GM12864 (cell line): ENCODE measurements around the gene SET.

Source experiments
- DNase-seq: peaks from one replicate; pipeline ENCODE4 v3.0.0-alpha.2; 2011; ENCODE audit warnings: low read depth
- H3K4me3 ChIP-seq: 2 replicates; pipeline ENCODE4 v1.5.1; 2011; ENCODE audit warnings: mild to moderate bottlenecking, low read depth, low read length, control low read depth
- TF ChIP-seq, protein P1 (sequence below): IDR thresholded peaks from 2 replicates; pipeline ENCODE4 v1.5.1; 2011; ENCODE audit warnings: low read depth, mild to moderate bottlenecking, moderate library complexity, low read length, control low read depth, inconsistent platforms; ENCODE audit errors: missing control alignments

Gene SET

GRCh38 chr9:128733256-128733655 is 44.2 kb downstream of the SET start:
- no peak for DNase-seq
- no peak overlapping the region for H3K4me3 ChIP-seq
- TF ChIP-seq, protein P1, sequence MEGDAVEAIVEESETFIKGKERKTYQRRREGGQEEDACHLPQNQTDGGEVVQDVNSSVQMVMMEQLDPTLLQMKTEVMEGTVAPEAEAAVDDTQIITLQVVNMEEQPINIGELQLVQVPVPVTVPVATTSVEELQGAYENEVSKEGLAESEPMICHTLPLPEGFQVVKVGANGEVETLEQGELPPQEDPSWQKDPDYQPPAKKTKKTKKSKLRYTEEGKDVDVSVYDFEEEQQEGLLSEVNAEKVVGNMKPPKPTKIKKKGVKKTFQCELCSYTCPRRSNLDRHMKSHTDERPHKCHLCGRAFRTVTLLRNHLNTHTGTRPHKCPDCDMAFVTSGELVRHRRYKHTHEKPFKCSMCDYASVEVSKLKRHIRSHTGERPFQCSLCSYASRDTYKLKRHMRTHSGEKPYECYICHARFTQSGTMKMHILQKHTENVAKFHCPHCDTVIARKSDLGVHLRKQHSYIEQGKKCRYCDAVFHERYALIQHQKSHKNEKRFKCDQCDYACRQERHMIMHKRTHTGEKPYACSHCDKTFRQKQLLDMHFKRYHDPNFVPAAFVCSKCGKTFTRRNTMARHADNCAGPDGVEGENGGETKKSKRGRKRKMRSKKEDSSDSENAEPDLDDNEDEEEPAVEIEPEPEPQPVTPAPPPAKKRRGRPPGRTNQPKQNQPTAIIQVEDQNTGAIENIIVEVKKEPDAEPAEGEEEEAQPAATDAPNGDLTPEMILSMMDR, result peak; percentile 14

DNA sequence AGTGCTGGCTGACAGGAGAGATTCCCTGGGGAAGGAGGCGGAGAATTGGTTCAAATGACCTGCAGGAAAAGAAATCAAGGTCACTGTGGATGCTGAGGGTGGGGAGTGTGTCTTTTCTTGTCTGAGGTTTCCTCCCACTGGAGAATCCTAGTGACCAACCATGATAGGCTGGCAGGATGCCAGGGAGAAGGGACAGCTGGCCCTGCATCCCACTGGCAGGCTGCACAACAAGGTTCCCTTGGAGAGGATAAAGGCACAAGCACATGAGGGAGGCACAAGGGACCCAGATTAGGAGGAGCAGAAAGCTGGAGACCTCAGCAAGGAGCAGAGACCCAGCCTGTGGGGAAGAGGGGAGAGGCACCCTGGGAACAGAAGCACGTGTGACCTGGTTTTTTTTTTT is 46.4 kb downstream of the SET start:
- TF ChIP-seq, protein P1, result no peak
- no peak overlapping the region for H3K4me3 ChIP-seq
- no peak for DNase-seq

DNA sequence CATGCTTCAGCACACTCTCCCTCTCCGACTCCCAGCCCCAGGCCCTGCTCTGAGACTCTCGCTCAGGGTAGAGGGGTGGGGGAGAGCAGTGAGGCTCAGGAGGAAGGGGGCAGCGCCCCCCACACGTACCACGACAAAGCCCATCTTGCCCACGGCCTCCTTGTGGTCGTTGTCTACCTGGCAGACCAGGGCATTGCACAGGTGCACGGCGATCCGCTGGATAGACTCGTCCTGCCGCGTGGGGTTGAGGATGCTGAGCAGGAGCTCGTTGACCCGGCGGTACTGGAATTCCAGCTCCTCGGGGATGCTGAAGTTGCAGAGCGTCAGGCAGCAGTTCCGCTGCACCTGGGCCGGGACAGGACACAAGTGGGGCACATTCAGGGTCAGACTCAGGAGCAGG is 53.4 kb downstream of the SET start:
- TF ChIP-seq, protein P1, result no peak
- H3K4me3 ChIP-seq, result no peak overlapping the region
- DNase-seq, result no peak

- TF ChIP-seq, protein P1, result no peak
- DNase-seq, result no peak
- no peak overlapping the region for H3K4me3 ChIP-seq
Observed at GRCh38 chr9:128743421-128743820, 54.4 kb downstream of the SET start.
